CD4-positive, alpha-beta memory T cell (primary cell): ENCODE data around the gene PAXX. TPM values are rescaled to one million over a fixed set of nuclear protein-coding genes. Genes with fewer than 3 reads are reported as not detected.

Experiments
- CTCF ChIA-PET: fragments of 350-600 bp; sonication (Branson Sonifier 250); formaldehyde crosslinking; loops from one replicate; lab custom pipeline; 2021; ENCODE audit warnings: inconsistent platforms; ENCODE audit not compliant: partially characterized antibody; lab: Charles Lee
- POLR2A ChIA-PET: fragments of 350-600 bp; sonication (Branson Sonifier 250); formaldehyde crosslinking; loops from one replicate; lab custom pipeline; 2021; ENCODE audit not compliant: partially characterized antibody; lab: Charles Lee
- DNase-seq, 5 donors: peaks; one replicate each; pipeline versions ENCODE4 v3.0.0 to v3.0.0-alpha.2; 2020 to 2022; ENCODE audit warnings: mixed read lengths in 1 of 5
- H3K27ac ChIP-seq: one replicate; pipeline ENCODE4 v1.7.0; 2013; ENCODE audit warnings: low read depth, low read length
- H3K27me3 ChIP-seq: 2 replicates; pipeline ENCODE4 v1.7.0; 2013; ENCODE audit warnings: mild to moderate bottlenecking, low read length, moderate library complexity; ENCODE audit not compliant: insufficient read depth
- H3K36me3 ChIP-seq: 2 replicates; pipeline ENCODE4 v1.7.0; 2013; ENCODE audit warnings: mild to moderate bottlenecking, low read length, moderate library complexity; ENCODE audit not compliant: insufficient read depth
- H3K4me1 ChIP-seq: 2 replicates; pipeline ENCODE4 v1.7.0; 2013; ENCODE audit warnings: mild to moderate bottlenecking, low read length, moderate library complexity; ENCODE audit not compliant: insufficient read depth
- H3K4me3 ChIP-seq, 2 donors: one replicate each; pipeline ENCODE4 v1.7.0; 2013; ENCODE audit warnings: low read length in 2 of 2, mild to moderate bottlenecking in 1 of 2
- H3K9me3 ChIP-seq, 2 donors: one replicate each; pipeline ENCODE4 v1.7.0; 2013; ENCODE audit warnings: low read length in 2 of 2, control low read depth in 1 of 2; ENCODE audit not compliant: control insufficient read depth in 1 of 2
- H3K27ac Mint-ChIP-seq, 7 donors: one replicate each; pipeline ENCODE4 v1.8.0; 2020 to 2021; ENCODE audit warnings: mixed read lengths in 7 of 7, mild to moderate bottlenecking in 6 of 7, inconsistent platforms in 3 of 7, moderate library complexity in 3 of 7
- H3K27me3 Mint-ChIP-seq, 2 donors: one replicate each; pipeline ENCODE4 v1.8.0; 2020 to 2021; ENCODE audit warnings: mixed read lengths in 2 of 2
- H3K36me3 Mint-ChIP-seq, 2 donors: one replicate each; pipeline ENCODE4 v1.8.0; 2020 to 2021; ENCODE audit warnings: mixed read lengths in 2 of 2, inconsistent platforms in 1 of 2, mild to moderate bottlenecking in 1 of 2
- H3K4me1 Mint-ChIP-seq, 4 donors: one replicate each; pipeline ENCODE4 v1.8.0; 2020 to 2021; ENCODE audit warnings: mixed read lengths in 4 of 4, mild to moderate bottlenecking in 1 of 4
- H3K4me3 Mint-ChIP-seq, 8 donors: one replicate each; pipeline ENCODE4 v1.8.0; 2020 to 2021; ENCODE audit warnings: mixed read lengths in 8 of 8, mild to moderate bottlenecking in 7 of 8, moderate library complexity in 6 of 8, inconsistent platforms in 3 of 8
- H3K9me3 Mint-ChIP-seq, 8 donors: one replicate each; pipeline ENCODE4 v1.8.0; 2020 to 2021; ENCODE audit warnings: mixed read lengths in 8 of 8, mild to moderate bottlenecking in 5 of 8, inconsistent platforms in 3 of 8, moderate library complexity in 1 of 8
- intact Hi-C: fragments of 100-400 bp; cut with micrococcal nuclease; formaldehyde crosslinking; loops from one replicate; pipeline ENCODE4 v1.15.1; 2023
- polyA plus RNA-seq, 2 donors: library from polyadenylated mRNA; unstranded; fragments of 300-500 nt; fragmentation: Illumina TruSeq; gene quantifications; one replicate each; pipeline ENCODE4 v1.2.3, GENCODE V29; 2021
- total RNA-seq, 2 experiments: library from RNA; stranded (reverse); gene quantifications; one replicate each; pipeline ENCODE4 v1.2.3, GENCODE V29; 2021

The PAXX gene
- total and polyA plus RNA-seq, 4 experiments from 2014 or later, result 76.0 to 103 (median 97.5) TPM

- peaks cover 52% of the 10 kb centered on the region for H3K4me1 ChIP-seq
- Mint-ChIP-seq H3K27me3 (no peaks in the 10 kb centered on the region), H3K36me3 (peaks cover 0 to 5% of the 10 kb centered on the region in 2 donors), H3K4me3 (peak overlapping the region; percentile 73 to 85 (median 80)), H3K9me3 (no peaks in the 10 kb centered on the region), H3K27ac (peak overlapping the region; percentile 69 to 91 (median 84)), H3K4me1 (peaks cover 20 to 47% (median 33%) of the 10 kb centered on the region in 4 donors)
- H3K27ac ChIP-seq, result peak overlapping the region; percentile 60
- peak; percentile 85 to 87 (median 85) for DNase-seq
- H3K9me3 ChIP-seq, result no peaks in the 10 kb centered on the region
- ChIA-PET CTCF (interaction anchor here (0.6 to 4.3 kb wide), 46 partner anchors 9 to 275 kb away, joined by 3 to 84 read pairs (median 6); partner anchors contain the start of genes AJM1, C8G, CLIC3 and FBXW5), POLR2A (interaction anchor here (0.6 to 2.6 kb wide), 34 partner anchors 9 to 247 kb away, joined by 3 to 25 read pairs (median 6); partner anchors contain the start of genes AJM1, ANAPC2, CLIC3 and EDF1)
- peak overlapping the region; percentile 34 to 42 for H3K4me3 ChIP-seq
- no peaks in the 10 kb centered on the region for H3K36me3 ChIP-seq
- intact Hi-C loops, result loop anchor here (1.0 kb wide), 3 partner anchors 86 to 248 kb away; partner anchors contain the start of gene AJM1
- no peaks in the 10 kb centered on the region for H3K27me3 ChIP-seq
Observed at GRCh38 chr9:137034709-137035506, 42.7 kb downstream of the PAXX start.

- Histone ChIP-seq H3K4me1 (peaks cover 47% of the 10 kb centered on the region), H3K27ac (no peak overlapping the region), H3K4me3 (no peak overlapping the region), H3K9me3 (no peaks in the 10 kb centered on the region), H3K27me3 (no peaks in the 10 kb centered on the region), H3K36me3 (no peaks in the 10 kb centered on the region)
- peaks cover 0 to 5% of the 10 kb centered on the region in 2 donors for H3K36me3 Mint-ChIP-seq
- peaks cover 20 to 42% (median 30%) of the 10 kb centered on the region in 4 donors for H3K4me1 Mint-ChIP-seq
- no peaks in the 10 kb centered on the region for H3K27me3 Mint-ChIP-seq
- peak overlapping the region in 4 of 7 donors; percentile 19 to 84 (median 58) for H3K27ac Mint-ChIP-seq
- ChIA-PET CTCF (interaction anchor here (0.7 to 4.3 kb wide), 42 partner anchors 9 to 275 kb away, joined by 3 to 84 read pairs (median 6); partner anchors contain the start of genes AJM1, C8G, CLIC3 and FBXW5), POLR2A (interaction anchor here (0.6 to 2.6 kb wide), 32 partner anchors 9 to 248 kb away, joined by 3 to 25 read pairs (median 6); partner anchors contain the start of genes AJM1, CLIC3, EDF1 and FBXW5)
- intact Hi-C loops, result loop anchor here (1.0 kb wide), 3 partner anchors 86 to 248 kb away; partner anchors contain the start of gene AJM1
- no peak for DNase-seq
- peak overlapping the region in 3 of 8 donors; percentile 77 to 85 (median 83) for H3K4me3 Mint-ChIP-seq
- H3K9me3 Mint-ChIP-seq, result no peaks in the 10 kb centered on the region
Observed at GRCh38 chr9:137035507-137035834, 43.2 kb downstream of the PAXX start.

- no peak for DNase-seq
- H3K36me3 ChIP-seq, result no peaks in the 10 kb centered on the region
- H3K27ac Mint-ChIP-seq, result no peak overlapping the region
- CTCF ChIA-PET, result interaction anchor here (0.7 to 4.3 kb wide), 33 partner anchors 8 to 267 kb away, joined by 3 to 84 read pairs (median 9); partner anchors contain the start of genes AJM1, C8G, CLIC3 and FBXW5
- no peak overlapping the region for H3K27ac ChIP-seq
- peaks cover 42% of the 10 kb centered on the region for H3K4me1 ChIP-seq
- H3K27me3 ChIP-seq, result no peaks in the 10 kb centered on the region
- H3K9me3 ChIP-seq, result no peaks in the 10 kb centered on the region
- no peak overlapping the region for H3K4me3 Mint-ChIP-seq
- no peaks in the 10 kb centered on the region for H3K27me3 Mint-ChIP-seq
- POLR2A ChIA-PET, result interaction anchor here (0.8 to 2.6 kb wide), 15 partner anchors 8 to 248 kb away, joined by 3 to 25 read pairs (median 9); partner anchors contain the start of genes AJM1, CLIC3, PAXX and RABL6
- H3K9me3 Mint-ChIP-seq, result no peaks in the 10 kb centered on the region
- peaks cover 0 to 2% of the 10 kb centered on the region in 2 donors for H3K36me3 Mint-ChIP-seq
- H3K4me3 ChIP-seq, result no peak overlapping the region
- H3K4me1 Mint-ChIP-seq, result peaks cover 16 to 38% (median 25%) of the 10 kb centered on the region in 4 donors
- intact Hi-C loops, result loop anchor here (1.0 kb wide), 3 partner anchors 87 to 249 kb away; partner anchors contain the start of gene AJM1
Observed at GRCh38 chr9:137035937-137036336, 43.7 kb downstream of the PAXX start.

- Mint-ChIP-seq H3K36me3 (no peaks in the 10 kb centered on the region), H3K9me3 (no peaks in the 10 kb centered on the region), H3K27ac (no peak overlapping the region), H3K4me3 (no peak overlapping the region), H3K27me3 (no peaks in the 10 kb centered on the region), H3K4me1 (peaks cover 12 to 31% (median 21%) of the 10 kb centered on the region in 4 donors)
- no peaks in the 10 kb centered on the region for H3K36me3 ChIP-seq
- no peaks in the 10 kb centered on the region for H3K9me3 ChIP-seq
- POLR2A ChIA-PET, result interaction anchor here (0.6 to 2.6 kb wide), 3 partner anchors 10 to 15 kb away, joined by 3 to 10 read pairs (median 4); partner anchors contain the start of gene NPDC1
- H3K4me3 ChIP-seq, result no peak overlapping the region
- H3K27me3 ChIP-seq, result no peaks in the 10 kb centered on the region
- intact Hi-C loops, result no loop called here
- H3K27ac ChIP-seq, result no peak overlapping the region
- CTCF ChIA-PET, result interaction anchor here (1.2 to 4.3 kb wide), 7 partner anchors 8 to 259 kb away, joined by 3 to 84 read pairs (median 22); partner anchors contain the start of genes ABCA2, CLIC3 and NPDC1
- DNase-seq, result no peak
- peaks cover 31% of the 10 kb centered on the region for H3K4me1 ChIP-seq
Observed at GRCh38 chr9:137037035-137037434, 44.8 kb downstream of the PAXX start.

- no peak for DNase-seq
- no peak overlapping the region for H3K4me3 ChIP-seq
- H3K9me3 ChIP-seq, result no peaks in the 10 kb centered on the region
- Mint-ChIP-seq H3K27me3 (no peaks in the 10 kb centered on the region), H3K4me3 (no peak overlapping the region), H3K36me3 (no peaks in the 10 kb centered on the region), H3K27ac (no peak overlapping the region), H3K9me3 (no peaks in the 10 kb centered on the region), H3K4me1 (peaks cover 10 to 26% (median 18%) of the 10 kb centered on the region in 4 donors)
- H3K4me1 ChIP-seq, result peaks cover 27% of the 10 kb centered on the region
- H3K27ac ChIP-seq, result no peak overlapping the region
- ChIA-PET CTCF (interaction anchor here (0.9 to 4.3 kb wide), 7 partner anchors 8 to 250 kb away, joined by 3 to 84 read pairs (median 10); partner anchors contain the start of genes ABCA2, CLIC3 and NPDC1), POLR2A (interaction anchor here (0.6 to 1.5 kb wide), 2 partner anchors 9 to 11 kb away, joined by 3 to 4 read pairs; partner anchors contain the start of gene NPDC1)
- H3K36me3 ChIP-seq, result no peaks in the 10 kb centered on the region
- intact Hi-C loops, result no loop called here
- H3K27me3 ChIP-seq, result no peaks in the 10 kb centered on the region
Observed at GRCh38 chr9:137037483-137037882, 45.3 kb downstream of the PAXX start.

GRCh38 chr9:137038916-137039315 lies 46.7 kb downstream of the PAXX start:
- ChIA-PET CTCF (interaction anchor here (1.8 to 2.5 kb wide), 2 partner anchors 8 to 10 kb away, joined by 4 to 10 read pairs; partner anchors contain the start of gene ABCA2), POLR2A (no interaction called here)
- peaks cover 7 to 12% (median 9%) of the 10 kb centered on the region in 4 donors for H3K4me1 Mint-ChIP-seq
- Histone ChIP-seq H3K27ac (no peak overlapping the region), H3K36me3 (no peaks in the 10 kb centered on the region), H3K4me1 (peaks cover 22% of the 10 kb centered on the region), H3K9me3 (no peaks in the 10 kb centered on the region), H3K4me3 (no peak overlapping the region), H3K27me3 (no peaks in the 10 kb centered on the region)
- no peak for DNase-seq
- no peaks in the 10 kb centered on the region for H3K27me3 Mint-ChIP-seq
- intact Hi-C loops, result no loop called here
- no peaks in the 10 kb centered on the region for H3K36me3 Mint-ChIP-seq
- no peaks in the 10 kb centered on the region for H3K9me3 Mint-ChIP-seq
- no peak overlapping the region for H3K4me3 Mint-ChIP-seq
- peak overlapping the region in 1 of 7 donors; percentile 48 for H3K27ac Mint-ChIP-seq
